ENCODE results near the gene MAG. TPM values are rescaled to one million over a fixed set of nuclear protein-coding genes. Genes with fewer than 3 reads are reported as not detected.

The MAG gene
- total RNA-seq, 1 donor from 2014 or later: not detected

DNA sequence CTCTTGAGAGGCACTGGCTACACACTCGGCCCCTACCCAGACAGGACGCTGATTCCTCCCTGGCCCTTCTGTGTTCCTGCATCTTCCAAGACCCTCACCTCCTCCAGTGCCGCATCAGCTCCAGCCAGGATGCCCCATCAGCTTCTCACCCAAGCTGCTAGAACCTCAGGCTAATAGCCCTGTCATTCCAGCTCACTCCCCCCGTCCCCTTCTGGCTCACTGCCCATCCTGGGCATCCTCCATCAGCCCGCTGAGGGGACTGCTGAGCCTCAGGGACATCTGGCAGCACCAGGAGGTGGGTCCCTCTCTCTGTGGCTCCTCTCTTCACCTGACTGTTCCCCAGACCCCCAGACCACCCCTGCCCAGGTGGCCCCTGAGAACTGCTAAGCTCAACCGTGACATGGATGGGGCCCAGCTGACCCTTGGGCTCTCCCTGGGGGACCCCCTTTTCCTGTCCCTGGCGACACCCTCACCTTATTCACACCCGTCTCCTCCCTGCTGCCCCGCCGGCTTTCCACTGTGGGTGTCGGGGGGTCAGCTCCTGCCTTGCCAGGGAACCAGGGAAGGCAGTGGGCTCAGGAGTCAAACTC, 71.1 kb downstream of the MAG start:
- Histone ChIP-seq H3K27me3 (ENCODE audit: low read depth) (peaks cover 52% of the 10 kb centered on the region), H3K27ac (replicated peaks) (no peak overlapping the region), H3K36me3 (no peaks in the 10 kb centered on the region), H3K9me3 (replicated peaks) (no peaks in the 10 kb centered on the region), H3K4me1 (peaks cover 2% of the 10 kb centered on the region), H3K4me3 (no peak overlapping the region)
- intact Hi-C loops (cut with micrococcal nuclease): no loop called here
- TF ChIP-seq, protein P1, sequence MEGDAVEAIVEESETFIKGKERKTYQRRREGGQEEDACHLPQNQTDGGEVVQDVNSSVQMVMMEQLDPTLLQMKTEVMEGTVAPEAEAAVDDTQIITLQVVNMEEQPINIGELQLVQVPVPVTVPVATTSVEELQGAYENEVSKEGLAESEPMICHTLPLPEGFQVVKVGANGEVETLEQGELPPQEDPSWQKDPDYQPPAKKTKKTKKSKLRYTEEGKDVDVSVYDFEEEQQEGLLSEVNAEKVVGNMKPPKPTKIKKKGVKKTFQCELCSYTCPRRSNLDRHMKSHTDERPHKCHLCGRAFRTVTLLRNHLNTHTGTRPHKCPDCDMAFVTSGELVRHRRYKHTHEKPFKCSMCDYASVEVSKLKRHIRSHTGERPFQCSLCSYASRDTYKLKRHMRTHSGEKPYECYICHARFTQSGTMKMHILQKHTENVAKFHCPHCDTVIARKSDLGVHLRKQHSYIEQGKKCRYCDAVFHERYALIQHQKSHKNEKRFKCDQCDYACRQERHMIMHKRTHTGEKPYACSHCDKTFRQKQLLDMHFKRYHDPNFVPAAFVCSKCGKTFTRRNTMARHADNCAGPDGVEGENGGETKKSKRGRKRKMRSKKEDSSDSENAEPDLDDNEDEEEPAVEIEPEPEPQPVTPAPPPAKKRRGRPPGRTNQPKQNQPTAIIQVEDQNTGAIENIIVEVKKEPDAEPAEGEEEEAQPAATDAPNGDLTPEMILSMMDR (IDR thresholded peaks at IDR 0.05; ENCODE audit: borderline replicate concordance): no peak
- no peak for DNase-seq

Small RNAs within 50 kb of the gene (microRNA-seq; reads per million reads assigned to microRNA genes)
- gene MIR5196: not detected

Other genes starting within 250 kb of the MAG start
- gene FXYD3, start 176.3 kb upstream of the MAG start, total RNA-seq: 1.1 TPM
- gene LGI4, start 157.1 kb upstream of the MAG start, total RNA-seq: 8.4 TPM
- gene FXYD1, start 153.3 kb upstream of the MAG start, total RNA-seq: 509 TPM
- gene FXYD7, start 148.9 kb upstream of the MAG start, total RNA-seq: not detected
- 23.4 TPM for gene FXYD5, start 137.4 kb upstream of the MAG start, total RNA-seq
- not detected for gene FAM187B, start 63.4 kb upstream of the MAG start, total RNA-seq
- 4.5 TPM for gene LSR, start 43.2 kb upstream of the MAG start, total RNA-seq
- 147 TPM for gene USF2, start 23.2 kb upstream of the MAG start, total RNA-seq
- not detected for gene HAMP, start 9.6 kb upstream of the MAG start, total RNA-seq
- gene CD22, start 37.0 kb downstream of the MAG start, total RNA-seq: not detected
- gene FFAR1, start 55.7 kb downstream of the MAG start, total RNA-seq: not detected
- gene FFAR3, start 66.3 kb downstream of the MAG start, total RNA-seq: not detected
- gene GPR42, start 78.9 kb downstream of the MAG start, total RNA-seq: not detected
- gene FFAR2, start 156.1 kb downstream of the MAG start, total RNA-seq: 0.27 TPM
- gene KRTDAP, start 198.3 kb downstream of the MAG start, total RNA-seq: not detected
- 7.9 TPM for gene DMKN, start 221.5 kb downstream of the MAG start, total RNA-seq
- not detected for gene SBSN, start 236.2 kb downstream of the MAG start, total RNA-seq
- gene GAPDHS, start 241.3 kb downstream of the MAG start, total RNA-seq: not detected

Measured in left ventricle myocardium inferior (tissue), 1 donor.